GM19035 (cell line): ENCODE results near the gene MLF1.

ENCODE experiments used
- ATAC-seq: cut with Tn5 transposase; IDR thresholded peaks from one replicate; pipeline ENCODE4 v1.9.1; 2021; ENCODE audit not compliant: unreplicated experiment

Gene MLF1

GRCh38 chr3:158574646-158575045 lies 3.7 kb downstream of the MLF1 start:
- ATAC-seq, result no peak

- ATAC-seq, result no peak
Measured at GRCh38 chr3:158590223-158590622, 19.2 kb downstream of the MLF1 start.

GRCh38 chr3:158600787-158601186 lies 29.8 kb downstream of the MLF1 start:
- no peak for ATAC-seq

GRCh38 chr3:158602227-158602626 lies 31.2 kb downstream of the MLF1 start:
- ATAC-seq, result no peak

GRCh38 chr3:158617982-158618875 lies 47.2 kb downstream of the MLF1 start:
- ATAC-seq, result no peak

GRCh38 chr3:158625881-158626280 lies 54.9 kb downstream of the MLF1 start:
- no peak for ATAC-seq

GRCh38 chr3:158631981-158632380 lies 61.0 kb downstream of the MLF1 start:
- no peak for ATAC-seq

- no peak for ATAC-seq
Measured at GRCh38 chr3:158640646-158641045, 69.7 kb downstream of the MLF1 start.

- ATAC-seq, result no peak
Measured at GRCh38 chr3:158642005-158642404, 71.0 kb downstream of the MLF1 start.

- ATAC-seq, result no peak
Measured at GRCh38 chr3:158642474-158643210, 71.6 kb downstream of the MLF1 start.

- ATAC-seq, result peak; percentile 99
Measured at GRCh38 chr3:158644345-158644908, 73.4 kb downstream of the MLF1 start, which contains the start of gene GFM1. TSS of gene GFM1 (plus strand) at chr3:158644527. CDS start at chr3:158644635, 108 bp downstream.

GRCh38 chr3:158649791-158650190 lies 78.8 kb downstream of the MLF1 start:
- no peak for ATAC-seq

- ATAC-seq, result no peak
Measured at GRCh38 chr3:158651192-158651591, 80.2 kb downstream of the MLF1 start.

- ATAC-seq, result no peak
Measured at GRCh38 chr3:158652463-158652862, 81.5 kb downstream of the MLF1 start.
